H1 (cell line): ENCODE data around the gene ATG7. TPM values are rescaled to one million over a fixed set of nuclear protein-coding genes. Genes with fewer than 3 reads are reported as not detected.

ENCODE experiments used
- CTCF ChIA-PET: fragments of 300-600 bp; sonication (Branson Sonifier 250); formaldehyde crosslinking; loops from one replicate; lab custom pipeline; 2021; ENCODE audit not compliant: partially characterized antibody; lab: Charles Lee
- POLR2A ChIA-PET: fragments of 300-600 bp; sonication (Branson Sonifier 250); formaldehyde crosslinking; loops from one replicate; lab custom pipeline; 2021; ENCODE audit warnings: inconsistent platforms; ENCODE audit not compliant: partially characterized antibody; lab: Charles Lee
- DNase-seq, 2 experiments: peaks; one replicate each; pipeline versions ENCODE4 v3.0.0 to v3.0.0-alpha.2; 2010 to 2022; ENCODE audit warnings: low spot score in 2 of 2, low read depth in 1 of 2, mixed read lengths in 1 of 2
- FAIRE-seq: peaks from 2 replicates; lab custom pipeline; 2011; peaks lifted over from hg19 to GRCh38; lab: Jason Lieb, UNC
- H2AFZ ChIP-seq: 2 replicates; pipeline ENCODE4 v1.8.1; 2012; ENCODE audit warnings: low read length, inconsistent platforms
- H2AK5ac ChIP-seq: 2 replicates; pipeline ENCODE4 v1.6.1; 2013; ENCODE audit warnings: low read depth, low read length
- H2BK120ac ChIP-seq: replicated peaks from 2 replicates; pipeline ENCODE3; 2013; ENCODE audit warnings: low read depth, low read length, inconsistent platforms
- H2BK12ac ChIP-seq: 2 replicates; pipeline ENCODE4 v1.6.1; 2013; ENCODE audit warnings: low read depth, low read length
- H2BK15ac ChIP-seq: 2 replicates; pipeline ENCODE4 v1.6.1; 2013; ENCODE audit warnings: low read length
- H2BK20ac ChIP-seq: 2 replicates; pipeline ENCODE4 v1.6.1; 2013; ENCODE audit warnings: low read length
- H2BK5ac ChIP-seq: 2 replicates; pipeline ENCODE4 v1.6.1; 2013; ENCODE audit warnings: low read depth, low read length
- H3K14ac ChIP-seq: 2 replicates; pipeline ENCODE4 v1.6.1; 2013; ENCODE audit warnings: inconsistent platforms; ENCODE audit not compliant: insufficient read length
- H3K18ac ChIP-seq: 2 replicates; pipeline ENCODE4 v1.6.1; 2013; ENCODE audit warnings: low read length; ENCODE audit errors: extremely low read depth
- H3K23ac ChIP-seq: 2 replicates; pipeline ENCODE4 v1.6.1; 2013; ENCODE audit warnings: inconsistent platforms; ENCODE audit not compliant: insufficient read length
- H3K23me2 ChIP-seq: 2 replicates; pipeline ENCODE4 v1.6.1; 2013; ENCODE audit warnings: low read depth, low read length
- H3K27ac ChIP-seq: 2 replicates; pipeline ENCODE4 v1.6.1; 2011; ENCODE audit warnings: low read depth, low read length, inconsistent platforms
- H3K27me3 ChIP-seq, 4 experiments: replicated peaks in 1 of 4; 1 replicate in 1 of 4; 2 replicates in 3 of 4; pipeline versions ENCODE4 v1.6.1 to v1.8.1; 2011 to 2013; ENCODE audit warnings: low read length in 3 of 4, mild to moderate bottlenecking in 3 of 4, inconsistent platforms in 2 of 4, mixed read lengths in 2 of 4, moderate library complexity in 1 of 4; ENCODE audit not compliant: control insufficient read depth in 3 of 4, insufficient read depth in 3 of 4; ENCODE audit errors: extremely low read depth in 1 of 4
- H3K36me3 ChIP-seq, 4 experiments: 2 replicates each; pipeline versions ENCODE4 v1.6.1 to v1.8.1; 2011 to 2013; ENCODE audit warnings: mild to moderate bottlenecking in 4 of 4, low read length in 3 of 4, moderate library complexity in 2 of 4, control low read depth in 1 of 4, inconsistent platforms in 1 of 4; ENCODE audit not compliant: insufficient read depth in 4 of 4, control insufficient read depth in 2 of 4
- H3K4ac ChIP-seq: replicated peaks from 2 replicates; pipeline ENCODE3; 2013; ENCODE audit warnings: low read length, low read depth, mixed read lengths, inconsistent platforms; ENCODE audit not compliant: insufficient read length
- H3K4me1 ChIP-seq, 4 experiments: replicated peaks in 1 of 4; 1 replicate in 1 of 4; 2 replicates in 3 of 4; pipeline versions ENCODE4 v1.6.1 to v1.8.1; 2011 to 2013; ENCODE audit warnings: low read length in 3 of 4, inconsistent platforms in 2 of 4, mixed read lengths in 1 of 4; ENCODE audit not compliant: insufficient read depth in 4 of 4, control insufficient read depth in 3 of 4
- H3K4me2 ChIP-seq, 2 experiments: 2 replicates each; pipeline versions ENCODE4 v1.6.1 to v1.8.1; 2011 to 2013; ENCODE audit warnings: low read depth in 2 of 2, low read length in 2 of 2, control low read depth in 1 of 2, inconsistent platforms in 1 of 2, mild to moderate bottlenecking in 1 of 2; ENCODE audit not compliant: insufficient read depth in 1 of 2
- H3K4me3 ChIP-seq, 4 experiments: fragments of 200-600, 300-600 bp in 1 of 4; sonication (generic), shearing (Covaris generic), sonication (Bioruptor Twin) in 1 of 4; 2 replicates each; pipeline versions ENCODE4 v1.5.1 to v1.8.1; 2011 to 2016; ENCODE audit warnings: low read length in 4 of 4, low read depth in 3 of 4, control low read depth in 2 of 4, inconsistent platforms in 2 of 4, mild to moderate bottlenecking in 2 of 4, mixed read lengths in 1 of 4, moderate library complexity in 1 of 4; ENCODE audit not compliant: insufficient read depth in 2 of 4; ENCODE audit errors: extremely low read depth in 1 of 4
- H3K56ac ChIP-seq: replicated peaks from 2 replicates; pipeline ENCODE3; 2013; ENCODE audit warnings: low read depth, mild to moderate bottlenecking, mixed read lengths, low read length, inconsistent platforms; ENCODE audit not compliant: insufficient read length
- H3K79me1 ChIP-seq: 2 replicates; pipeline ENCODE4 v1.6.1; 2013; ENCODE audit warnings: low read depth, low read length, control low read depth
- H3K79me2 ChIP-seq, 2 experiments: 2 replicates each; pipeline versions ENCODE4 v1.6.1 to v1.8.1; 2012 to 2013; ENCODE audit warnings: low read length in 2 of 2, mild to moderate bottlenecking in 2 of 2, inconsistent platforms in 1 of 2; ENCODE audit not compliant: insufficient read depth in 2 of 2, control insufficient read depth in 1 of 2
- H3K9ac ChIP-seq, 4 experiments: replicated peaks in 1 of 4; 1 replicate in 1 of 4; 2 replicates in 3 of 4; pipeline versions ENCODE4 v1.6.1 to v1.8.1; 2011 to 2013; ENCODE audit warnings: low read depth in 3 of 4, low read length in 3 of 4, control low read depth in 2 of 4, mild to moderate bottlenecking in 2 of 4, moderate library complexity in 2 of 4, inconsistent platforms in 1 of 4; ENCODE audit errors: extremely low read depth in 1 of 4
- H3K9me3 ChIP-seq, 2 experiments: 2 replicates each; pipeline versions ENCODE4 v1.6.1 to v1.8.1; 2012 to 2013; ENCODE audit warnings: mild to moderate bottlenecking in 2 of 2, moderate library complexity in 2 of 2, control low read depth in 1 of 2, inconsistent platforms in 1 of 2, low read depth in 1 of 2, low read length in 1 of 2, mixed read lengths in 1 of 2; ENCODE audit not compliant: insufficient read depth in 2 of 2
- H4K20me1 ChIP-seq, 2 experiments: replicated peaks in 1 of 2; 2 replicates each; pipeline versions ENCODE3 to v1.8.1; 2011 to 2013; ENCODE audit warnings: inconsistent platforms in 2 of 2, low read length in 2 of 2, mild to moderate bottlenecking in 1 of 2; ENCODE audit not compliant: insufficient read depth in 2 of 2, control insufficient read depth in 1 of 2
- H4K5ac ChIP-seq: 2 replicates; pipeline ENCODE4 v1.6.1; 2013; ENCODE audit warnings: low read length, low read depth, mixed read lengths, inconsistent platforms; ENCODE audit not compliant: insufficient read length
- H4K8ac ChIP-seq: 2 replicates; pipeline ENCODE4 v1.8.0; 2013; ENCODE audit warnings: mild to moderate bottlenecking, moderate library complexity, low read length, inconsistent platforms; ENCODE audit not compliant: insufficient read depth; ENCODE audit errors: extremely low read depth
- H4K91ac ChIP-seq: replicated peaks from 2 replicates; pipeline ENCODE3; 2013; ENCODE audit warnings: low read length, mixed read lengths, inconsistent platforms; ENCODE audit not compliant: insufficient read length
- BCL11A ChIP-seq, 2 experiments: IDR thresholded peaks; one replicate each; pipeline ENCODE4 v1.6.1; 2011; ENCODE audit warnings: low read depth in 2 of 2, low read length in 2 of 2, mild to moderate bottlenecking in 2 of 2
- PHF8 ChIP-seq: fragments of 200-600 bp; sonication (generic); conservative IDR thresholded peaks from 2 replicates; pipeline ENCODE4 v1.7.1; 2012; ENCODE audit warnings: low read depth, mild to moderate bottlenecking, inconsistent platforms, low read length, moderate library complexity
- POLR2A ChIP-seq, 2 experiments: IDR thresholded peaks; 1 replicate in 1 of 2; 2 replicates in 1 of 2; pipeline ENCODE4 v1.6.1; 2011; ENCODE audit warnings: low read depth in 2 of 2, low read length in 2 of 2, mild to moderate bottlenecking in 2 of 2; ENCODE audit errors: control extremely low read depth in 1 of 2
- RNF2 ChIP-seq: fragments of 200-900, 300-1000 bp; sonication (generic); IDR thresholded peaks from 2 replicates; pipeline ENCODE4 v1.7.1; 2016; ENCODE audit warnings: borderline replicate concordance, low read depth, mild to moderate bottlenecking, antibody characterized with exemption, low read length; ENCODE audit not compliant: poor library complexity, severe bottlenecking; ENCODE audit errors: missing control alignments
- RXRA ChIP-seq: IDR thresholded peaks from 2 replicates; pipeline ENCODE4 v1.6.1; 2011; ENCODE audit warnings: low read depth, mild to moderate bottlenecking, low read length, moderate library complexity; ENCODE audit not compliant: insufficient read depth
- SIRT6 ChIP-seq: IDR thresholded peaks from one replicate; pipeline ENCODE4 v1.7.1; 2012; ENCODE audit warnings: low read length, inconsistent platforms
- SP1 ChIP-seq: IDR thresholded peaks from 2 replicates; pipeline ENCODE4 v1.6.1; 2011; ENCODE audit warnings: low read depth, low read length
- SRF ChIP-seq: IDR thresholded peaks from 2 replicates; pipeline ENCODE4 v1.6.1; 2011; ENCODE audit warnings: mild to moderate bottlenecking, low read depth, low read length, moderate library complexity
- SUZ12 ChIP-seq: fragments of 200-600 bp; sonication (generic); IDR thresholded peaks from 2 replicates; pipeline ENCODE4 v1.6.1; 2012; ENCODE audit warnings: mild to moderate bottlenecking, inconsistent platforms, low read length, moderate library complexity, mixed read lengths
- TAF7 ChIP-seq: optimal IDR thresholded peaks from 2 replicates; pipeline ENCODE3; 2011; ENCODE audit warnings: low read depth, mild to moderate bottlenecking, inconsistent platforms, low read length, moderate library complexity, borderline replicate concordance
- USF2 ChIP-seq: IDR thresholded peaks from 2 replicates; pipeline ENCODE4 v1.6.1; 2011; ENCODE audit warnings: low read length, improper control_type of control experiment
- WGBS, 2 experiments: shearing (Covaris generic) in 1 of 2; methylation state at CpG; one replicate each; pipeline versions ENCODE4 v1.1.6 to v1.1.7; 2013 to 2015; ENCODE audit warnings: low lambda C conversion rate in 2 of 2, mixed read lengths in 2 of 2, inconsistent platforms in 1 of 2, low coverage in 1 of 2, missing lambda C conversion rate in 1 of 2; ENCODE audit not compliant: insufficient replicate concordance in 2 of 2, insufficient coverage in 1 of 2, insufficient read length in 1 of 2; ENCODE audit errors: extremely low coverage in 1 of 2, missing lambda C conversion rate in 1 of 2; 5-methylcytosine and 5-hydroxymethylcytosine counted together
- polyA plus RNA-seq, 7 experiments: library from polyadenylated mRNA; depleted of rRNA in 3 of 7; stranded (reverse) in 5 of 7; unstranded in 2 of 7; fragments of >200 nt in 5 of 7; fragments of 200-250 nt in 2 of 7; gene quantifications; 1 replicate in 5 of 7; 2 replicates in 1 of 7; 4 replicates in 1 of 7; pipeline versions ENCODE4 v1.2.1 to v1.2.3, GENCODE V29; 2011 to 2013; ENCODE audit warnings: missing spikeins in 2 of 7, mixed read lengths in 2 of 7
- total RNA-seq: library from RNA; stranded (reverse); fragmentation: NEBNext Ultra II Directional; extraction: Animal tissue kit (Norgen Biotek cat#: 25700); gene quantifications from 2 replicates; pipeline ENCODE4 v1.2.1, GENCODE V29; 2021

Gene ATG7
- total and polyA plus RNA-seq, 2 of the 8 experiments (the other 6 are each of a cell fraction or from before 2014, with no cell fraction given): 15.0 to 19.1 TPM

DNA sequence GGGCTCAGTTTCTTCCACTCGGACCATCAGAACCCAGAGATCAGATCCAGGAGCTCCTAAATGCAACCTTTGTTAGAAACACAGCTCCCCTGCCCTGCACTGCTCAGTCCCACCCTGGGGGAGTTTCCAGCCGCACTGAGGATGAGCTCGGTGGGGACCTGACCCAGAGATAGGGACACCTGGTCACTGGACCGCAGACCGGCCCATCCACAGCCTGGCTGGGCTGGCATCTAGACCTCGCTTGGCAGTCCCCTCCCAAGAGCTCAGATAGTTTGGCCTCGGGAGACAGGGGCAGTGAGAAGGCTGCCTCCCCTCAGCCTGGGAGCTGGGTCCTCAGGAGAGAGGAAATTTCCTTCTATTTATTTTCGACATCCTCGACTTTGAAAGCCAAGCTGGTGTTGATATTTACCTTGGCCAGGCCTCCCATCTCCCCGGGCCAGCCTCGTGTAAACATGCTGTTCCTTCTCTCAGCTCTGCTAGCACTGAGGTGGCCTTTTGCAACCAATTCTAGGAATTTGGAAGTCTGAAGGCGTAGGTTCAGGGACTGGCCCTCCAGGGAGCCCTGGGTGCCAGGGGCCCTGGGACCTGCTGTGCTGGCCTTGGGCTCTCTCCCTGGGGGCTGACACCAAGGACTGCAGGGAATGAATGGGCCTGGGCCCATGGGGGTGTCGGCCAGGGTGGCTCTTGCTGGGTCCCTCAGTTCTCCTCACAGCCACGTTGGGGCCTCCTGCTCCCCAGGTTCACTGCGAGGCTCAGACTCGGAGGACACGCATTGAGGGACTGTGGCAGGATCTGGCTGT, 281.4 kb downstream of the ATG7 start:
- Histone ChIP-seq H2BK12ac (no peak overlapping the region), H4K20me1 (peaks cover 0 to 8% of the 10 kb centered on the region in 2 experiments), H3K14ac (no peak overlapping the region), H3K4me2 (no peak overlapping the region), H3K4ac (no peak overlapping the region), H3K79me1 (peaks cover 4% of the 10 kb centered on the region), H4K8ac (no peak overlapping the region; the same call in 1 of the 2 replicates), H2AFZ (no peak overlapping the region), H4K5ac (no peak overlapping the region), H2BK20ac (no peak overlapping the region), H4K91ac (no peak overlapping the region), H3K56ac (no peak overlapping the region), H3K9me3 (no peaks in the 10 kb centered on the region; a peak in 1 of 4 replicates), H2AK5ac (no peak overlapping the region), H3K23me2 (no peaks in the 10 kb centered on the region), H2BK15ac (no peak overlapping the region), H3K27ac (no peak overlapping the region), H3K4me1 (no peaks in the 10 kb centered on the region; a peak in 1 of 7 replicates), H2BK120ac (no peak overlapping the region), H2BK5ac (no peak overlapping the region; the same call in 1 of the 2 replicates), H3K23ac (no peak overlapping the region), H3K36me3 (peaks cover 0 to 5% (median 0%) of the 10 kb centered on the region in 4 experiments; a peak in 1 of 8 replicates), H3K9ac (no peak overlapping the region), H3K79me2 (no peaks in the 10 kb centered on the region), H3K18ac (no peak overlapping the region), H3K4me3 (no peak overlapping the region), H3K27me3 (no peaks in the 10 kb centered on the region)
- FAIRE-seq (no peak), DNase-seq (no peak)
- WGBS, 2 experiments: 86% methylated on average over 17 of the region's 17 CpGs; no CpG with 5 or more reads in 1 of the 2 experiments
- ChIA-PET CTCF (interaction anchor here (0.6 to 2.0 kb wide), 9 partner anchors 13 to 297 kb away, joined by 3 to 6 read pairs (median 3); no protein-coding TSS in a partner anchor), POLR2A (interaction anchor here (0.9 kb wide), 1 partner anchor 90 kb away, joined by 3 read pairs; no protein-coding TSS in a partner anchor)
- TF ChIP-seq SP1: no peak
- no peak for TF ChIP-seq RXRA
- no peak for TF ChIP-seq PHF8
- no peak for TF ChIP-seq SIRT6
- TF ChIP-seq SUZ12: no peak
- TF ChIP-seq BCL11A (IDR thresholded peaks at IDR 0.05; ENCODE audit: low read depth in 2 of 2, low read length in 2 of 2): no peak
- no peak for TF ChIP-seq USF2
- no peak for TF ChIP-seq RNF2
- TF ChIP-seq POLR2A (IDR thresholded peaks at IDR 0.05; ENCODE audit: control extremely low read depth in 1 of 2, low read depth in 2 of 2, low read length in 2 of 2): no peak
- no peak for TF ChIP-seq SRF
- no peak for TF ChIP-seq TAF7
